LHCN-M2 (cell line): ENCODE data around the gene ZWILCH. TPM values are rescaled to one million over a fixed set of nuclear protein-coding genes. Genes with fewer than 3 reads are reported as not detected.

Experiments used
- total RNA-seq: library from RNA; depleted of rRNA; stranded (reverse); fragments of >200 nt; gene quantifications from 2 replicates; pipeline ENCODE4 v1.2.3, GENCODE V29; 2014; rRNA removed

ZWILCH gene
- total RNA-seq, 1 experiment from 2014 or later = 51.1 TPM

Other genes with a start within 250 kb of the ZWILCH start
- gene DIS3L, start 211.8 kb upstream of the ZWILCH start, total RNA-seq = 26.9 and 34.8 TPM in 2 replicates
- 19.6 and 23.2 TPM in 2 replicates for gene TIPIN, start 148.6 kb upstream of the ZWILCH start, total RNA-seq
- 60.5 and 68.4 TPM in 2 replicates for gene MAP2K1, start 118.4 kb upstream of the ZWILCH start, total RNA-seq
- 14.5 and 17.6 TPM in 2 replicates for gene SNAPC5, start 7.6 kb upstream of the ZWILCH start, total RNA-seq
- 4,112 and 6,708 TPM in 2 replicates for gene RPL4, start 471 bp upstream of the ZWILCH start, total RNA-seq
- 0.11 TPM in 1 of 2 replicates, not detected in the other for gene LCTL, start 60.7 kb downstream of the ZWILCH start, total RNA-seq
- 2.4 and 3.3 TPM in 2 replicates for gene SMAD6, start 196.9 kb downstream of the ZWILCH start, total RNA-seq